Fibroblast of peridontal ligament (primary cell): Measurements from ENCODE around the gene FBXO36.

Experiments
- DNase-seq: peaks from one replicate; pipeline ENCODE4 v3.0.0-alpha.2; 2010; ENCODE audit errors: extremely low read depth

Gene FBXO36

GRCh38 chr2:230048010-230048671 lies 125.8 kb downstream of the FBXO36 start:
- DNase-seq: no peak

GRCh38 chr2:230050136-230050535 lies 127.8 kb downstream of the FBXO36 start:
- no peak for DNase-seq

- no peak for DNase-seq
Measured at GRCh38 chr2:230052299-230052698, 130.0 kb downstream of the FBXO36 start.

GRCh38 chr2:230053753-230054478 lies 131.6 kb downstream of the FBXO36 start:
- DNase-seq: peak; percentile 28

GRCh38 chr2:230060672-230061293 lies 138.5 kb downstream of the FBXO36 start:
- no peak for DNase-seq
